ENCODE measurements around the gene JAG1. TPM values are rescaled to one million over a fixed set of nuclear protein-coding genes. Genes with fewer than 3 reads are reported as not detected.
A peak's percentile ranks its signal among the peaks of the same experiment; 100 is the strongest.

Gene JAG1
- total RNA-seq, 1 donor from 2014 or later: 70.3 TPM

DNA sequence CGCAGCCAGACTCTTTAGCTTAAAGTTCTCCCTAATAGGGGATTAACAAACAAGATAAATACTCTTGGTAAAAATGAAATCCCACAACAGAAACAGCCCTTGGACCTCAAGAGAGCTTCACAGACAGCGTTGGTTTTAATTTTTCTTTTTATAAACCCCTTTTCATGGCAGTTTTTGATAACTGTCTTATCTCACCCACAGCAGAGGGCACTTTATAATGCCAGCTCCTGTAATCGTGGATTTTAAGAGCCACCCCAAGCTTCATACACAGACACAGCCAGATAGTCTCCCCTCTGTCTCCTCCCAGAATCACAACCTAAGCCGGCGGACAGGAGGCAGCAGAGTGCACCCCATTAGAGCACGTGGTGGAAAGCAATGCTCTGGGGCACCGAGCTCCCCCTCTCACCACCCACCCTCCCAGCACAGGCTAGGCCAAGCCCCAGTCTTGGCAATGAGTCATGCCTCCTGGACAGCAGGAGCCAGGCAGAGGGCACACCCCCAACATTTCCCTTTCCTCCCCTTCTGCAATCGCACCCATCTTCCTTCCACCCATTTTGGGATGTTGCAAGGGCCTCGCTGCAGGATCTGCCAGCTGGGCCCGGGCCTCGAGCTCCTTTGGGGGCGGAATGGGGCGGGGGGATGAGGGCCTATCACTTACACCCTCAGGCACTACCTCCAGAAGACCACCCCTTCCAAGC lies 2.4 kb downstream of the JAG1 start:
- H3K4me1 Mint-ChIP-seq: peaks cover 66% of the 10 kb centered on the region
- H3K36me3 Mint-ChIP-seq (ENCODE audit: low read depth): peaks cover 7% of the 10 kb centered on the region
- H3K9me3 Mint-ChIP-seq: no peaks in the 10 kb centered on the region
- H3K27me3 Mint-ChIP-seq (ENCODE audit: low read depth): no peaks in the 10 kb centered on the region
- TF ChIP-seq, protein P1, sequence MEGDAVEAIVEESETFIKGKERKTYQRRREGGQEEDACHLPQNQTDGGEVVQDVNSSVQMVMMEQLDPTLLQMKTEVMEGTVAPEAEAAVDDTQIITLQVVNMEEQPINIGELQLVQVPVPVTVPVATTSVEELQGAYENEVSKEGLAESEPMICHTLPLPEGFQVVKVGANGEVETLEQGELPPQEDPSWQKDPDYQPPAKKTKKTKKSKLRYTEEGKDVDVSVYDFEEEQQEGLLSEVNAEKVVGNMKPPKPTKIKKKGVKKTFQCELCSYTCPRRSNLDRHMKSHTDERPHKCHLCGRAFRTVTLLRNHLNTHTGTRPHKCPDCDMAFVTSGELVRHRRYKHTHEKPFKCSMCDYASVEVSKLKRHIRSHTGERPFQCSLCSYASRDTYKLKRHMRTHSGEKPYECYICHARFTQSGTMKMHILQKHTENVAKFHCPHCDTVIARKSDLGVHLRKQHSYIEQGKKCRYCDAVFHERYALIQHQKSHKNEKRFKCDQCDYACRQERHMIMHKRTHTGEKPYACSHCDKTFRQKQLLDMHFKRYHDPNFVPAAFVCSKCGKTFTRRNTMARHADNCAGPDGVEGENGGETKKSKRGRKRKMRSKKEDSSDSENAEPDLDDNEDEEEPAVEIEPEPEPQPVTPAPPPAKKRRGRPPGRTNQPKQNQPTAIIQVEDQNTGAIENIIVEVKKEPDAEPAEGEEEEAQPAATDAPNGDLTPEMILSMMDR (conservative IDR thresholded peaks at IDR 0.05): peak; percentile 37
- H3K27ac Mint-ChIP-seq (ENCODE audit: unreplicated experiment): no peak overlapping the region
- peak overlapping the region; percentile 88 for H3K4me3 Mint-ChIP-seq
- DNase-seq (ENCODE audit: low read depth, low spot score): peak; percentile 44

DNA sequence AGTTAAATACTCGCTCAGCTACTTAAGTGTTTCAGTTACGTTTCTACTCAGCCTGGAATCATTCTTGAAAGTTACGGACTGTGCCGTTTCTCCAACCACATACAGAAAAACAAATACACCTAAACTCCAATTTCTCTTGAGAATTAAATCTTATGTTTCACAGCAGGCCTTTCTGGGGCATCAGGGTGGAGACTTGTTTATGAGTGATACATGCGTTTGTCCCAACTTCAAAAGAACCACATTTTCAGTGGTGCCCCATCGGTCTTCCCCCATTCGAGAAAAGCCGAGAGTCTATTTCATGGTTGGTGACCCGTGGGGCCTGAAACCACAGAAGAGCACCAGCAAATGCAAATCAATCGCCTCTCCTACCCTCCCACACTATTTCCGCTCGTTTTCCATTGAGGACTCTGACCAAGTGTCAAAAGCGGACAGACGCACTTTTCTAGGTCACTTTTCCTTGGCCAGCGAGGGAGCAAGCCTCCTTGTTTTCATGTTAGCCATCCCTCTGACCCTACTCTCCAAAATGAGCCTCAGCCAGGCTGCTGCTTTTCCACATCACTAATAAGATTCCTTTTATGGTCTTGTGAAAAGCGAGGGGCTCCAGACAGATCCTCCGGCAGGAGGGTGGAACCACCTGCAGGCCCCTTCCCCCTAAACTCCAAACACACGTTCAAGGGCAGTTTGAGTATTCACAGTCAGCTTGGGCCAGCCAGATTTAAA lies 3.1 kb downstream of the JAG1 start:
- DNase-seq (ENCODE audit: low read depth, low spot score): peak; percentile 32
- peak overlapping the region; percentile 88 for H3K4me3 Mint-ChIP-seq
- TF ChIP-seq, protein P1 (conservative IDR thresholded peaks at IDR 0.05): no peak
- peak overlapping the region; percentile 7 for H3K27ac Mint-ChIP-seq (ENCODE audit: unreplicated experiment)
- peaks cover 69% of the 10 kb centered on the region for H3K4me1 Mint-ChIP-seq
- peaks cover 7% of the 10 kb centered on the region for H3K36me3 Mint-ChIP-seq (ENCODE audit: low read depth)
- H3K9me3 Mint-ChIP-seq: no peaks in the 10 kb centered on the region
- no peaks in the 10 kb centered on the region for H3K27me3 Mint-ChIP-seq (ENCODE audit: low read depth)

DNA sequence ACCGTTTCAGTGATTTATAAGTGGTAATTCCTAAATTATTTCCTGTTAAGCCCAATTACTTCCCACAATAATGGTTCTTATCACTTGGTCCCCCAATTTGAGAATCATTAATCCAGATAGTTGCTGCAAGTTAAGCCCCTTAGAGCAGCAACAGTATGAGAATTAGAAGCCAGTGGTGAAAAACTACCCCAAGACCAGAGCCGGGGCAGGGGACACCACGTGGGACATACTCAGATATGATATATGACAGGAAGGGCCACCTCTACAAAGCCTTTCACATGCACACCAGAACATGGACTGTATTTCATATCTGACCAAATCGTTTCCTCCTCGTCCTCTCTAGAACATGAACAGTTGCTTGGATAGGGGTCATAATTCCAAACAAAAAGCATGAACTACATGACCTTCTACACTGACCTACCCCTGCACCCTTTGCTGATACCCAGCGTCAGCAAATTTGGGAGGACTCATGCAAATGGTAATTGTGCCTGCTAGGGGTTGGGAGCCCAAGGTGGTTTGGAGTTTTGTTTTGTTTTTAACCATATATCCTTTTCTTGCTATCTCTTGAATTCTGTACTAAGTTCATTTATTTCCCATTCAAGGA lies 3.9 kb downstream of the JAG1 start:
- Mint-ChIP-seq H3K4me1 (peaks cover 69% of the 10 kb centered on the region), H3K4me3 (peak overlapping the region; percentile 88), H3K27me3 (ENCODE audit: low read depth) (no peaks in the 10 kb centered on the region), H3K9me3 (no peaks in the 10 kb centered on the region), H3K27ac (ENCODE audit: unreplicated experiment) (no peak overlapping the region), H3K36me3 (ENCODE audit: low read depth) (peaks cover 7% of the 10 kb centered on the region)
- TF ChIP-seq, protein P1 (conservative IDR thresholded peaks at IDR 0.05): no peak
- no peak for DNase-seq (ENCODE audit: low read depth, low spot score)

DNA sequence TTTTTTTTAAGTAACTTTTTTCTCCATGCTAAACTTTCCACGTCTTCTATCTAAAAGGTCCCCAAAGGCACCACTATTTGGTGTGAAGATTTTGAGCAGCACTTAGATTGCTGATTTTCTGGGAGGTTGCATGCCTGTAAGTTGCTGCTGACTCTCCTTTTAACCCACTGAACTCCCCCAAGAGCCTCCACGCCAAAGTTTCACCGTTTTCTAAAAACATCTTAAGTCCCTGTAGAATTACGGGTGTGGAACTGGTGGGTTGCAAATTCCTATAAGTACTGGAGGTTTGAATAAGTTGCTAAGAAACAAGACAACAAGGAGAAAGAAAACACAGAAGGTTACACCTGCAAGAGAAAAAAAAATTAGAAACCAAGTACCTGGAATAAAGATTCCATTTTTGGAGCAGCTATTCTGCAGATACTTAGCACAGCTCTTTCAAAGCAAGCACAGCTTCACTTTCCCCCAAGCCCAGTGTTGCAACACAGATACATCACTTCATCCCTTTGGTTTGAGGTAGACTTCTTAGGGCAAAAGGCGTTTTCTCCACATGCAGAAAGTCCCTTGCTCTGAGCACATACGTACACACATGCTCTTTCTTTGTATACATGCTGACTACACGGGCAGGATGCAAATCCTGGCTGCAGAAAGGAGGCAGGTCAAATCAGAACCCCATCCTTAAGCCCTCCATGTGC lies 5.0 kb downstream of the JAG1 start:
- Mint-ChIP-seq H3K9me3 (no peaks in the 10 kb centered on the region), H3K4me3 (peak overlapping the region; percentile 88), H3K4me1 (peaks cover 75% of the 10 kb centered on the region), H3K27ac (ENCODE audit: unreplicated experiment) (peak overlapping the region; percentile 75), H3K27me3 (ENCODE audit: low read depth) (no peaks in the 10 kb centered on the region), H3K36me3 (ENCODE audit: low read depth) (peaks cover 7% of the 10 kb centered on the region)
- DNase-seq (ENCODE audit: low read depth, low spot score): no peak
- TF ChIP-seq, protein P1 (conservative IDR thresholded peaks at IDR 0.05): no peak

DNA sequence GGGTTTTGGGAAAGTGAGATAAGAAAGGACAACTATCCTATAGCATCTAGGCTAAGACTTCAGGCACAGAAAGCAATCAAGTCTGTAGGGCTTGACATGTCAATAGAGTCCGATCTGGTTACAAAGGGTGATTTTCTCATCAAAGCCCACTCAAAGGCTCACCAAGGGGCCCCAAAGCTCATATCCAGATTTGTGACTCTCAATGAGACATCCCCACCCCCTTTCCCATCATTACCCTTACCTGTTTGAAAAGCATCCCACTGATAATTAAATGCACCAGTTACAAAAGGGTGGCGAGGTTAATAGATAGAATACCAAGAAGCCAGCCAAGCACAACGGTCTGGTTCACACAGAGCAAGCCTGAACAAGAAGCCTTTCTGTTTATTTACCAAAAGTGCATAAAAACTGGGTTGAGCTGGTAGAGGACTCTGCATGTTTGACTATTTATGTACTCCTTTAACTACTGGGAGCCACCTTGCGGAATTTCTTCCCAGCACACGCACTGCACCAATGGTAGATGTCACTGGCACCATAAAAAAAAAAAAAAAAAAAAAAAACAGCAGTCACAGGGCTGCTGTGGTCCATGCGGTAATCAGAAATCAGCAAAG lies 6.1 kb downstream of the JAG1 start:
- peak overlapping the region; percentile 75 for H3K4me3 Mint-ChIP-seq
- H3K27me3 Mint-ChIP-seq (ENCODE audit: low read depth): no peaks in the 10 kb centered on the region
- H3K4me1 Mint-ChIP-seq: peaks cover 82% of the 10 kb centered on the region
- H3K9me3 Mint-ChIP-seq: no peaks in the 10 kb centered on the region
- peaks cover 16% of the 10 kb centered on the region for H3K36me3 Mint-ChIP-seq (ENCODE audit: low read depth)
- no peak for DNase-seq (ENCODE audit: low read depth, low spot score)
- no peak overlapping the region for H3K27ac Mint-ChIP-seq (ENCODE audit: unreplicated experiment)
- TF ChIP-seq, protein P1 (conservative IDR thresholded peaks at IDR 0.05): no peak

Measured in neural crest cell (in vitro differentiated cells).